Neural cell (in vitro differentiated cells): ENCODE measurements around the gene ARID1A.

Experiments
- EZH2 ChIP-seq: fragments of 200-600, 300-800 bp; shearing (Covaris generic), sonication (generic); IDR thresholded peaks from 2 replicates; pipeline ENCODE4 v1.6.1; 2014; ENCODE audit warnings: antibody characterized with exemption, low read length, borderline replicate concordance, mild to moderate bottlenecking; ENCODE audit not compliant: insufficient read depth, poor library complexity, severe bottlenecking
- MXI1 ChIP-seq: fragments of 450-650 bp; conservative IDR thresholded peaks from 2 replicates; pipeline ENCODE4 v1.6.1; 2014; ENCODE audit warnings: antibody characterized with exemption, mild to moderate bottlenecking; ENCODE audit not compliant: poor library complexity, severe bottlenecking
- SMC3 ChIP-seq: fragments of 450-650 bp; conservative IDR thresholded peaks from 2 replicates; pipeline ENCODE4 v1.6.1; 2014; ENCODE audit warnings: antibody characterized with exemption, mild to moderate bottlenecking, moderate library complexity; ENCODE audit not compliant: poor library complexity
- TF ChIP-seq, protein P1 (sequence below): fragments of 450-650 bp; IDR thresholded peaks from 2 replicates; pipeline ENCODE4 v1.5.1; 2014; ENCODE audit warnings: antibody characterized with exemption, mild to moderate bottlenecking, moderate library complexity; ENCODE audit not compliant: poor library complexity, severe bottlenecking

- TF ChIP-seq, protein P1, sequence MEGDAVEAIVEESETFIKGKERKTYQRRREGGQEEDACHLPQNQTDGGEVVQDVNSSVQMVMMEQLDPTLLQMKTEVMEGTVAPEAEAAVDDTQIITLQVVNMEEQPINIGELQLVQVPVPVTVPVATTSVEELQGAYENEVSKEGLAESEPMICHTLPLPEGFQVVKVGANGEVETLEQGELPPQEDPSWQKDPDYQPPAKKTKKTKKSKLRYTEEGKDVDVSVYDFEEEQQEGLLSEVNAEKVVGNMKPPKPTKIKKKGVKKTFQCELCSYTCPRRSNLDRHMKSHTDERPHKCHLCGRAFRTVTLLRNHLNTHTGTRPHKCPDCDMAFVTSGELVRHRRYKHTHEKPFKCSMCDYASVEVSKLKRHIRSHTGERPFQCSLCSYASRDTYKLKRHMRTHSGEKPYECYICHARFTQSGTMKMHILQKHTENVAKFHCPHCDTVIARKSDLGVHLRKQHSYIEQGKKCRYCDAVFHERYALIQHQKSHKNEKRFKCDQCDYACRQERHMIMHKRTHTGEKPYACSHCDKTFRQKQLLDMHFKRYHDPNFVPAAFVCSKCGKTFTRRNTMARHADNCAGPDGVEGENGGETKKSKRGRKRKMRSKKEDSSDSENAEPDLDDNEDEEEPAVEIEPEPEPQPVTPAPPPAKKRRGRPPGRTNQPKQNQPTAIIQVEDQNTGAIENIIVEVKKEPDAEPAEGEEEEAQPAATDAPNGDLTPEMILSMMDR = no peak
- TF ChIP-seq EZH2 = no peak
- no peak for TF ChIP-seq SMC3
- no peak for TF ChIP-seq MXI1
Observed at GRCh38 chr1:26740952-26741351, 45.1 kb downstream of the ARID1A start.
